H9 (cell line): ENCODE data around the gene GRIK4. TPM values are rescaled to one million over a fixed set of nuclear protein-coding genes. Genes with fewer than 3 reads are reported as not detected.

Source experiments
- DNase-seq: peaks from one replicate; pipeline ENCODE4 v3.0.0-alpha.2; 2017
- H2AFZ ChIP-seq: one replicate; pipeline ENCODE4 v1.6.1; 2013; ENCODE audit warnings: mild to moderate bottlenecking, low read length, control low read depth, moderate library complexity
- H2AK5ac ChIP-seq: 2 replicates; pipeline ENCODE4 v1.6.1; 2013; ENCODE audit warnings: low read length, control low read depth, mixed read lengths; ENCODE audit not compliant: insufficient read length
- H2BK120ac ChIP-seq: one replicate; pipeline ENCODE4 v1.6.1; 2013; ENCODE audit warnings: low read depth, mild to moderate bottlenecking, low read length, control low read depth, inconsistent platforms; ENCODE audit not compliant: poor library complexity, severe bottlenecking
- H2BK12ac ChIP-seq: 2 replicates; pipeline ENCODE4 v1.6.1; 2013; ENCODE audit warnings: low read length, control low read depth, mixed read lengths, low read depth; ENCODE audit not compliant: insufficient read length
- H2BK15ac ChIP-seq: 2 replicates; pipeline ENCODE4 v1.6.1; 2013; ENCODE audit warnings: low read depth, low read length, control low read depth
- H2BK20ac ChIP-seq: one replicate; pipeline ENCODE4 v1.6.1; 2013; ENCODE audit warnings: low read depth, mild to moderate bottlenecking, low read length, control low read depth, inconsistent platforms; ENCODE audit not compliant: poor library complexity, severe bottlenecking
- H2BK5ac ChIP-seq: 2 replicates; pipeline ENCODE4 v1.6.1; 2013; ENCODE audit warnings: low read length, control low read depth, mixed read lengths; ENCODE audit not compliant: insufficient read length
- H3K14ac ChIP-seq: 2 replicates; pipeline ENCODE4 v1.6.1; 2013; ENCODE audit warnings: low read length, control low read depth; ENCODE audit not compliant: insufficient read depth
- H3K18ac ChIP-seq: 2 replicates; pipeline ENCODE4 v1.6.1; 2013; ENCODE audit warnings: low read depth, mild to moderate bottlenecking, mixed read lengths, low read length, control low read depth; ENCODE audit not compliant: insufficient read length
- H3K23ac ChIP-seq: 2 replicates; pipeline ENCODE4 v1.6.1; 2013; ENCODE audit warnings: low read length, control low read depth, mixed read lengths, low read depth; ENCODE audit not compliant: insufficient read length
- H3K23me2 ChIP-seq: 2 replicates; pipeline ENCODE4 v1.6.1; 2013; ENCODE audit warnings: low read depth, mild to moderate bottlenecking, mixed read lengths, low read length, control low read depth; ENCODE audit not compliant: insufficient read length, poor library complexity, severe bottlenecking
- H3K27ac ChIP-seq: 2 replicates; pipeline ENCODE4 v1.5.1; 2013; ENCODE audit warnings: low read length, control low read depth, mixed read lengths, low read depth; ENCODE audit not compliant: insufficient read length
- H3K27me3 ChIP-seq: 2 replicates; pipeline ENCODE4 v1.6.1; 2013; ENCODE audit warnings: low read length, control low read depth, inconsistent platforms; ENCODE audit not compliant: insufficient read depth
- H3K4ac ChIP-seq: 2 replicates; pipeline ENCODE4 v1.6.1; 2013; ENCODE audit warnings: low read depth, mild to moderate bottlenecking, control low read depth, inconsistent platforms, low read length, moderate library complexity
- H3K4me1 ChIP-seq: 2 replicates; pipeline ENCODE4 v1.6.1; 2013; ENCODE audit warnings: low read length, control low read depth, inconsistent platforms; ENCODE audit not compliant: insufficient read depth
- H3K4me2 ChIP-seq: 2 replicates; pipeline ENCODE4 v1.6.1; 2013; ENCODE audit warnings: low read length, control low read depth, mixed read lengths; ENCODE audit not compliant: insufficient read length, insufficient read depth
- H3K56ac ChIP-seq: 2 replicates; pipeline ENCODE4 v1.6.1; 2013; ENCODE audit warnings: low read depth, mild to moderate bottlenecking, mixed read lengths, low read length, control low read depth; ENCODE audit not compliant: insufficient read length
- H3K79me1 ChIP-seq: 2 replicates; pipeline ENCODE4 v1.6.1; 2013; ENCODE audit warnings: low read depth, mild to moderate bottlenecking, moderate library complexity, low read length, control low read depth, inconsistent platforms; ENCODE audit not compliant: insufficient read depth, poor library complexity, severe bottlenecking
- H3K79me2 ChIP-seq: 2 replicates; pipeline ENCODE4 v1.6.1; 2013; ENCODE audit warnings: low read length, control low read depth, inconsistent platforms; ENCODE audit not compliant: insufficient read depth
- H3K9ac ChIP-seq: 2 replicates; pipeline ENCODE4 v1.6.1; 2013; ENCODE audit warnings: low read length, control low read depth, mixed read lengths; ENCODE audit not compliant: insufficient read length; ENCODE audit errors: extremely low read depth
- H3K9me3 ChIP-seq: one replicate; pipeline ENCODE4 v1.6.1; 2013; ENCODE audit warnings: low read depth, low read length, inconsistent platforms; ENCODE audit not compliant: control insufficient read depth
- H3T11ph ChIP-seq: one replicate; pipeline ENCODE4 v1.6.1; 2013; ENCODE audit warnings: mild to moderate bottlenecking, low read length, control low read depth, inconsistent platforms
- H4K20me1 ChIP-seq: one replicate; pipeline ENCODE4 v1.6.1; 2013; ENCODE audit not compliant: control insufficient read depth, insufficient read length, insufficient read depth
- H4K5ac ChIP-seq: 2 replicates; pipeline ENCODE4 v1.6.1; 2013; ENCODE audit warnings: low read depth, mild to moderate bottlenecking, mixed read lengths, low read length, control low read depth; ENCODE audit not compliant: insufficient read length
- H4K8ac ChIP-seq: replicated peaks from 2 replicates; pipeline ENCODE4 v1.6.1; 2013; ENCODE audit warnings: low read length, control low read depth, mixed read lengths, low read depth; ENCODE audit not compliant: insufficient read length
- H4K91ac ChIP-seq: 2 replicates; pipeline ENCODE4 v1.6.1; 2013; ENCODE audit warnings: low read depth, mild to moderate bottlenecking, moderate library complexity, mixed read lengths, low read length, control low read depth; ENCODE audit not compliant: insufficient read length
- H3K27ac Mint-ChIP-seq, 3 experiments: 2 replicates in 2 of 3; 3 replicates in 1 of 3; pipeline ENCODE4 v1.8.0; 2020 to 2021; ENCODE audit warnings: mixed read lengths in 3 of 3, mild to moderate bottlenecking in 1 of 3, moderate library complexity in 1 of 3
- H3K27me3 Mint-ChIP-seq: 2 replicates; pipeline ENCODE4 v1.8.0; 2021; ENCODE audit warnings: low read depth, mild to moderate bottlenecking, moderate library complexity, mixed read lengths
- H3K36me3 Mint-ChIP-seq, 3 experiments: 2 replicates in 2 of 3; 3 replicates in 1 of 3; pipeline ENCODE4 v1.8.0; 2020 to 2021; ENCODE audit warnings: low read depth in 3 of 3, mixed read lengths in 3 of 3; ENCODE audit not compliant: insufficient read depth in 1 of 3
- H3K4me1 Mint-ChIP-seq, 2 experiments: 2 replicates each; pipeline ENCODE4 v1.8.0; 2020; ENCODE audit warnings: mixed read lengths in 2 of 2
- H3K4me3 Mint-ChIP-seq, 2 experiments: 2 replicates in 1 of 2; 3 replicates in 1 of 2; pipeline ENCODE4 v1.8.0; 2020 to 2021; ENCODE audit warnings: mild to moderate bottlenecking in 2 of 2, mixed read lengths in 2 of 2, moderate library complexity in 1 of 2
- H3K9me3 Mint-ChIP-seq, 2 experiments: 2 replicates in 1 of 2; 3 replicates in 1 of 2; pipeline ENCODE4 v1.8.0; 2020; ENCODE audit warnings: mild to moderate bottlenecking in 2 of 2, mixed read lengths in 2 of 2, moderate library complexity in 1 of 2
- CTCF ChIP-seq: fragments of 200-600 bp; sonication (generic); conservative IDR thresholded peaks from 3 replicates; pipeline ENCODE4 v1.8.0; 2021; ENCODE audit warnings: antibody characterized with exemption, mild to moderate bottlenecking
- WGBS: extraction: QIAGEN DNeasy Blood & Tissue Kit; methylation state at CpG from one replicate; pipeline ENCODE4 v1.1.7; 2013; ENCODE audit warnings: missing lambda C conversion rate, low lambda C conversion rate, mixed read lengths; ENCODE audit not compliant: insufficient read length; ENCODE audit errors: extremely low coverage; 5-methylcytosine and 5-hydroxymethylcytosine counted together
- total RNA-seq: library from RNA; stranded (reverse); gene quantifications from 2 replicates; pipeline ENCODE4 v1.2.1, GENCODE V29; 2021

The GRIK4 gene
- total RNA-seq, 1 experiment from 2014 or later, result 2.3 TPM

DNA sequence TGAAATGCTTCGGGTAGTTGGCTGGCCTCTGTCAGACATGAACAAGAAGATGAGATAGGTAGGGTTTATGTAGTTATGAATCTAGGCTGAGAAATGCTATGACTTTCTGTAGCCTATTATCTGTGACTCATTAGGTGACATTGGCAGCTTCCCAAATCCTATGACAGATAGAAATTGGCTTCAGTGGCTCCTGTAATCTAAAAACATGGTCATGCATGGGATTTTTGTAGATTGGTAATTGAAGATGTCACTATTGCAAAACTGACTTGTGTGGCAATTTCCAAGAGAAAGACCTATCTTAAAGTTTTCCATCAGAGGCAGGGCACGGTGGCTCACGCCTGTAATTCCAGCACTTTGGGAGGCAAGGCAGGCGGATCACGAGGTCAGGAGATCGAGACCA, 29.4 kb upstream of the GRIK4 start:
- Histone ChIP-seq H2AFZ (no peak overlapping the region), H3K27ac (no peak overlapping the region), H4K91ac (no peak overlapping the region), H4K20me1 (no peaks in the 10 kb centered on the region), H3K4ac (no peak overlapping the region), H2BK120ac (no peak overlapping the region), H4K8ac (no peak overlapping the region), H3T11ph (no peak overlapping the region), H3K23me2 (no peaks in the 10 kb centered on the region), H2BK5ac (no peak overlapping the region), H3K79me1 (no peaks in the 10 kb centered on the region), H2AK5ac (no peak overlapping the region), H3K79me2 (no peaks in the 10 kb centered on the region), H3K56ac (no peak overlapping the region), H3K18ac (no peak overlapping the region), H2BK12ac (no peak overlapping the region), H3K9me3 (no peaks in the 10 kb centered on the region), H3K9ac (no peak overlapping the region), H3K4me1 (no peaks in the 10 kb centered on the region), H3K14ac (no peak overlapping the region), H4K5ac (no peak overlapping the region), H3K23ac (no peak overlapping the region), H3K4me2 (no peak overlapping the region), H2BK15ac (no peak overlapping the region), H3K27me3 (no peaks in the 10 kb centered on the region), H2BK20ac (no peak overlapping the region)
- Mint-ChIP-seq H3K27me3 (no peaks in the 10 kb centered on the region), H3K4me1 (no peaks in the 10 kb centered on the region), H3K27ac (no peak overlapping the region; a peak in 1 of 7 replicates), H3K9me3 (no peaks in the 10 kb centered on the region), H3K4me3 (no peak overlapping the region), H3K36me3 (peaks cover 18 to 63% (median 51%) of the 10 kb centered on the region in 3 experiments; a peak in 6 of 7 replicates)
- no CpG with 5 or more reads among the region's 6 CpGs for WGBS
- DNase-seq, result no peak
- TF ChIP-seq CTCF, result no peak
